Erythroblast (primary cell): Measurements from ENCODE around the gene SSX2.
"Not testable (repeated sequence)": the region's sequence is repeated elsewhere in the genome, so short reads cannot be mapped to it uniquely, and the experiment has no call there.

Experiments
- DNase-seq, 2 experiments: peaks; one replicate each; lab custom pipeline; 2025; lab: John Stamatoyannopoulos, UW

Gene SSX2, protein sequence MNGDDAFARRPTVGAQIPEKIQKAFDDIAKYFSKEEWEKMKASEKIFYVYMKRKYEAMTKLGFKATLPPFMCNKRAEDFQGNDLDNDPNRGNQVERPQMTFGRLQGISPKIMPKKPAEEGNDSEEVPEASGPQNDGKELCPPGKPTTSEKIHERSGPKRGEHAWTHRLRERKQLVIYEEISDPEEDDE

GRCh38 chrX:52707078-52707477, at the start of gene SSX2:
TSS of gene SSX2 (minus strand) at chrX:52707178. CDS start at chrX:52705749, 1,429 bp downstream.
- DNase-seq: not testable (repeated sequence)

DNA sequence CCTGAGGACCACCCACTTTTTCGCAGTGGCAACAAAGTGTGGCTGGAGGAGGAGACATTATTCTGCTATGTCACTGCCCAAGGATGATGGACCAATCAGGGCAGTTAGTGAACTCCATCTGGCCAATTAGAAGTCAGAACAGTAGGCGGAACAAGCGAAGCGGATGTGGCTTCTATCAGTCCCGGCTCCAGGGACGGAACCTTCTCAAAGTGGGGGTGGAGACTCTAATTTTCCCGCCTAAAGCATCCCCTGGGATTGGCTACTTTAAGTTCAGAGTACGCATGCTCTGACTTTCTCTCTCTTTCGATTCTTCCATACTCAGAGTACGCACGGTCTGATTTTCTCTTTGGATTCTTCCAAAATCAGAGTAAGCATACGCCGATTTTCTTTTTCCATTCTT, 44.0 kb upstream of the SSX2 start, which contains the start of gene SSX2B:
Gene SSX2B (plus strand): TSS at position 301 of the 400 bp plus-strand sequence. CDS start 1,429 bp downstream, outside the sequence.
- DNase-seq: not testable (repeated sequence)

GRCh38 chrX:52692034-52692433, 14.9 kb downstream of the SSX2 start:
- DNase-seq: not testable (repeated sequence)

DNA sequence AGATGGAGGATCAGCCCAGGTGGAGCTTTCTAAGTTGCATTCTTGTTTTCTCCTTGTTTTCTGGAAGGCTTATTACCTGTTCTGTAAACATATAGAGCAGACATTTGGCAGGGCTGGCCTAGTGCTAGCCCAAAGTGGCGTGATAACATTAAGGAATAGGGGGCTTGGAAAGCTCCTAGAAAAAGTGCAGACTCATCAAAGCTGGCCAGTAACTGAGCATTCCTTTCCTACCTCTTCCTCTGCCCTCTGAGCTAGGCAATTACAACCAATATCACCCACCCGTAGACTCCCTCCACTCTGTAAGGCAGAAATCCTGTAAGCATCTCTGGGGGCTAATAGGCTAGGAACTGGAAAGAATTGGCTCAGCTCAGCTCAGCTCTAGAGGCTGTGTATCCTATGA, 44.8 kb downstream of the SSX2 start:
- DNase-seq: not testable (repeated sequence)

DNA sequence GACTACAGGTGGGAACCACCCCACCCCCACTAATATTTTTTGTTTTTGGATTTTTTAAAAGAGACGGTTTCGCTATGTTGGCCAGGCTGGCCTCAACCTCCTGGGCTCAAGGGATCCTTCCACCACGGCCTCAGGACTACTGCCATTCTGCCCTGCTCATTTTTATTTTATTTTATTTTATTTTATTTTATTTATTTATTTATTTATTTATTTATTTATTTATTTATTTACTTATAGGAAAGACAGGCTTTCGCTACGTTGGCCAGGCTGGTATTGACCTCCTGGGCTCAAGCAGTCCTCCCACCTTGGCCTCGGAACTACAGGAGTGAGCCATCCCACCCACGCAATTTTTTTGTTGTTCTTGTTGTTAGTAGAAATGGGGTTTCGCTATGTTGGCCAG, 51.5 kb downstream of the SSX2 start:
- DNase-seq: not testable (repeated sequence)

- DNase-seq: peak in 1 of 2 experiments; percentile 0
Measured at GRCh38 chrX:52654800-52655199, 52.2 kb downstream of the SSX2 start, which contains the start of gene SSX7. TSS of gene SSX7 (minus strand) at chrX:52654900. CDS start at chrX:52653472, 1,428 bp downstream.

DNA sequence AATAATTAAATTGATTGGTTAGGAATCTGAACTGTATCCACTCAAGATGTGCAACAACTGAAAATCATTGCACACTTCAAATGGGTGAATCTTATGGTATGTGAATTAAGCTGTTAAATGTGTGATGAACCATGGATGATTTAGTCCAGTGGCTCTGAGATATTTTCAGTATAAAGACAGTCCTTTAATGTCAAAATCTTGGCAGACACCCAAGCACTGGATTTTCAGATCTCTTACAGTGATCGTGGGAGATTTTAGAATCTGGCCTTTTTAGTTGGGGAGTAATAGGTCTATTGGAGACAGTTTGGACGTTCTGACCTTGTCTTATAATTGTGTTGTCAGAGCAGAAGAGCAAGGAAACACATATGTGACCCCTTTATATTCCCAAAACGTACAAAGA, 56.3 kb downstream of the SSX2 start:
- DNase-seq: not testable (repeated sequence)

GRCh38 chrX:52648956-52649355, 58.0 kb downstream of the SSX2 start:
- DNase-seq: not testable (repeated sequence)
